GM12878 (cell line): ENCODE measurements around the gene GLT6D1. TPM values are rescaled to one million over a fixed set of nuclear protein-coding genes. Genes with fewer than 3 reads are reported as not detected.

ENCODE experiments used
- ATAC-seq: fragments of 200-7000 bp; cut with Tn5 transposase; 3 replicates; pipeline ENCODE4 v1.9.1; 2020; ENCODE audit warnings: mild to moderate bottlenecking, moderate library complexity
- BruUV-seq: library from RNA; stranded (reverse); fragments of 400-500 nt; replicated peaks from 2 replicates; lab custom pipeline; 2021; lab: Mats Ljungman, UMichigan
- CTCF ChIA-PET: fragments of 300-600 bp; sonication (Branson Sonifier 250); formaldehyde crosslinking; extraction: SDS; loops from one replicate; lab custom pipeline; 2021; ENCODE audit warnings: inconsistent platforms; lab: Yijun Ruan, JAX
- POLR2A ChIA-PET: fragments of 350-600 bp; formaldehyde crosslinking; extraction: SDS; loops from one replicate; lab custom pipeline; 2021; ENCODE audit warnings: inconsistent platforms; lab: Charles Lee
- RAD21 ChIA-PET: fragments of 300-600 bp; sonication (Branson Sonifier 250); formaldehyde crosslinking; loops from one replicate; lab custom pipeline; 2023; ENCODE audit warnings: antibody characterized with exemption; ENCODE audit not compliant: unreplicated experiment; lab: Charles Lee
- SMC1A ChIA-PET: fragments of 300-600 bp; sonication (Branson Sonifier 250); formaldehyde crosslinking; loops from one replicate; lab custom pipeline; 2023; ENCODE audit not compliant: unreplicated experiment, uncharacterized antibody; lab: Charles Lee
- DNase-seq: peaks from one replicate; pipeline ENCODE4 v3.0.0-alpha.2; 2011; ENCODE audit warnings: low read depth, low spot score
- FAIRE-seq: peaks from 3 replicates; lab custom pipeline; 2011; peaks lifted over from hg19 to GRCh38; lab: Jason Lieb, UNC
- H2AFZ ChIP-seq: 2 replicates; pipeline ENCODE4 v1.6.0; 2011; ENCODE audit warnings: low read depth, low read length, control low read depth; ENCODE audit not compliant: control insufficient read depth
- H3K27ac ChIP-seq: 2 replicates; pipeline ENCODE4 v1.5.1; 2011; ENCODE audit warnings: control low read depth; ENCODE audit not compliant: control insufficient read depth, insufficient read depth
- H3K27me3 ChIP-seq, 2 experiments: replicated peaks in 1 of 2; 2 replicates each; pipeline versions ENCODE4 v1.6.0 to v1.6.1; 2011; ENCODE audit warnings: low read length in 1 of 2; ENCODE audit not compliant: control insufficient read depth in 2 of 2, insufficient read depth in 2 of 2
- H3K36me3 ChIP-seq, 2 experiments: 2 replicates each; pipeline ENCODE4 v1.5.1; 2011; ENCODE audit warnings: low read length in 1 of 2; ENCODE audit not compliant: control insufficient read depth in 2 of 2, insufficient read depth in 2 of 2
- H3K4me1 ChIP-seq: 2 replicates; pipeline ENCODE4 v1.6.1; 2011; ENCODE audit warnings: mild to moderate bottlenecking, low read length, moderate library complexity, mixed read lengths; ENCODE audit not compliant: control insufficient read depth, insufficient read depth
- H3K4me2 ChIP-seq: 2 replicates; pipeline ENCODE4 v1.6.0; 2011; ENCODE audit warnings: control low read depth; ENCODE audit not compliant: control insufficient read depth, insufficient read depth
- H3K4me3 ChIP-seq: fragments of 200-600 bp; sonication (generic); 2 replicates; pipeline ENCODE4 v1.5.1; 2016
- H3K79me2 ChIP-seq: 2 replicates; pipeline ENCODE4 v1.6.0; 2011; ENCODE audit warnings: low read length; ENCODE audit not compliant: control insufficient read depth, insufficient read depth
- H3K9ac ChIP-seq: 2 replicates; pipeline ENCODE4 v1.8.0; 2011; ENCODE audit warnings: low read length, control low read depth, mixed read lengths; ENCODE audit not compliant: control insufficient read depth, insufficient read depth
- H3K9me3 ChIP-seq: replicated peaks from 3 replicates; pipeline ENCODE4 v1.5.1; 2011; ENCODE audit warnings: mild to moderate bottlenecking, low read length; ENCODE audit not compliant: control insufficient read depth, insufficient read depth
- H4K20me1 ChIP-seq: 2 replicates; pipeline ENCODE4 v1.6.0; 2011; ENCODE audit not compliant: control insufficient read depth, insufficient read depth
- BHLHE40 ChIP-seq, 2 experiments: fragments of 450-650 bp in 1 of 2; IDR thresholded peaks; 2 replicates each; pipeline ENCODE4 v1.6.1; 2011 to 2017; ENCODE audit warnings: low read depth in 2 of 2, borderline replicate concordance in 1 of 2, improper control_type of control experiment in 1 of 2, low read length in 1 of 2, mild to moderate bottlenecking in 1 of 2
- ESRRA ChIP-seq: IDR thresholded peaks from 2 replicates; pipeline ENCODE4 v1.6.1; 2012; ENCODE audit warnings: mild to moderate bottlenecking, low read length, improper control_type of control experiment
- FOXK2 ChIP-seq: fragments of 450-650 bp; IDR thresholded peaks from 2 replicates; pipeline ENCODE4 v1.6.1; 2017; ENCODE audit warnings: mild to moderate bottlenecking, moderate library complexity
- HDAC6 ChIP-seq: fragments of 200-600 bp; sonication (generic); IDR thresholded peaks from one replicate; pipeline ENCODE4 v1.8.0; 2017; ENCODE audit warnings: antibody characterized with exemption; ENCODE audit not compliant: unreplicated experiment
- JUND ChIP-seq: IDR thresholded peaks from 2 replicates; pipeline ENCODE4 v1.6.1; 2012; ENCODE audit warnings: low read depth, mild to moderate bottlenecking, low read length, improper control_type of control experiment, moderate library complexity
- KDM1A ChIP-seq: fragments of 200-600 bp; sonication (generic); IDR thresholded peaks from 2 replicates; pipeline ENCODE4 v1.6.1; 2016; ENCODE audit warnings: borderline replicate concordance
- NFYB ChIP-seq: IDR thresholded peaks from 2 replicates; pipeline ENCODE4 v1.6.1; 2011; ENCODE audit warnings: low read depth, mild to moderate bottlenecking, low read length, improper control_type of control experiment, moderate library complexity; ENCODE audit not compliant: insufficient read depth
- NR2F1 ChIP-seq: fragments of 450-650 bp; conservative IDR thresholded peaks from 2 replicates; pipeline ENCODE4 v1.6.1; 2017; ENCODE audit warnings: mild to moderate bottlenecking
- NRF1 ChIP-seq: conservative IDR thresholded peaks from 2 replicates; pipeline ENCODE4 v1.6.1; 2011; ENCODE audit warnings: mild to moderate bottlenecking, low read depth, low read length, improper control_type of control experiment
- PAX5 ChIP-seq: IDR thresholded peaks from 2 replicates; pipeline ENCODE4 v1.6.1; 2011; ENCODE audit warnings: low read depth, low read length, borderline replicate concordance
- POLR2AphosphoS2 ChIP-seq: IDR thresholded peaks from 2 replicates; pipeline ENCODE4 v1.6.1; 2011; ENCODE audit warnings: low read depth, mild to moderate bottlenecking, low read length, improper control_type of control experiment, moderate library complexity
- RFX5 ChIP-seq: IDR thresholded peaks from 2 replicates; pipeline ENCODE4 v1.6.1; 2011; ENCODE audit warnings: low read depth, low read length, improper control_type of control experiment
- TCF3 ChIP-seq: IDR thresholded peaks from 2 replicates; pipeline ENCODE4 v1.6.1; 2012; ENCODE audit warnings: low read depth, mild to moderate bottlenecking, low read length, borderline replicate concordance; ENCODE audit not compliant: insufficient read depth
- YBX1 ChIP-seq: fragments of 450-650 bp; IDR thresholded peaks from 2 replicates; pipeline ENCODE4 v1.6.1; 2016; ENCODE audit warnings: antibody characterized with exemption
- ZNF622 ChIP-seq: fragments of 450-650 bp; IDR thresholded peaks from 2 replicates; pipeline ENCODE4 v1.6.1; 2017; ENCODE audit warnings: mild to moderate bottlenecking, inconsistent platforms
- WGBS: methylation state at CpG from one replicate; pipeline ENCODE4 v1.1.6; 2016; ENCODE audit warnings: low lambda C conversion rate; ENCODE audit not compliant: insufficient replicate concordance, insufficient coverage; ENCODE audit errors: missing lambda C conversion rate; 5-methylcytosine and 5-hydroxymethylcytosine counted together
- in situ Hi-C: fragments of 300-500 bp; cut with MboI; formaldehyde crosslinking; loops from 9 replicates; pipeline ENCODE4 v1.14.3; 2018; ENCODE audit warnings: mixed read lengths
- intact Hi-C: fragments of 100-400 bp; cut with micrococcal nuclease; formaldehyde crosslinking; loops from one replicate; pipeline ENCODE4 v1.14.2; 2022; ENCODE audit not compliant: unreplicated experiment
- polyA plus RNA-seq, 11 experiments: library from polyadenylated mRNA; depleted of rRNA in 4 of 11; unstranded in 6 of 11; stranded (reverse) in 5 of 11; fragments of >200 nt; fragmentation: Nextera tagmentation in 4 of 11; fragmentation: Illumina TruSeq in 1 of 11; extraction: Ambion mirVana in 4 of 11; extraction: Trizol in 1 of 11; gene quantifications; 1 replicate in 1 of 11; 2 replicates in 10 of 11; pipeline versions ENCODE4 v1.2.1 to v1.2.3, GENCODE V29; 2011 to 2016; ENCODE audit warnings: inconsistent platforms in 2 of 11, missing spikeins in 2 of 11, low read depth in 1 of 11
- total RNA-seq, 4 experiments: library from RNA; depleted of rRNA in 3 of 4; stranded (reverse); fragments of >200 nt in 3 of 4; fragmentation: Illumina TruSeq in 1 of 4; extraction: Trizol in 1 of 4; gene quantifications; 2 replicates each; pipeline versions ENCODE4 v1.2.1 to v1.2.3, GENCODE V29; 2013 to 2021
- TF ChIP-seq, protein P1 (sequence below): fragments of 450-650 bp; IDR thresholded peaks from 2 replicates; pipeline ENCODE4 v1.6.1; 2018; ENCODE audit warnings: mild to moderate bottlenecking, low read depth, moderate library complexity; ENCODE audit not compliant: partially characterized antibody
- TF ChIP-seq, protein P2 (sequence below): fragments of 450-650 bp; IDR thresholded peaks from 2 replicates; pipeline ENCODE4 v1.6.1; 2017; ENCODE audit warnings: mild to moderate bottlenecking, moderate library complexity
- TF ChIP-seq, protein P3 (sequence below): fragments of 450-650 bp; IDR thresholded peaks from 2 replicates; pipeline ENCODE4 v1.6.1; 2017; ENCODE audit warnings: low read depth, mild to moderate bottlenecking, moderate library complexity

The GLT6D1 gene
- total and polyA plus RNA-seq, 10 of the 15 experiments (the other 5 are each of a cell fraction or from before 2014, with no cell fraction given), result not detected

DNA sequence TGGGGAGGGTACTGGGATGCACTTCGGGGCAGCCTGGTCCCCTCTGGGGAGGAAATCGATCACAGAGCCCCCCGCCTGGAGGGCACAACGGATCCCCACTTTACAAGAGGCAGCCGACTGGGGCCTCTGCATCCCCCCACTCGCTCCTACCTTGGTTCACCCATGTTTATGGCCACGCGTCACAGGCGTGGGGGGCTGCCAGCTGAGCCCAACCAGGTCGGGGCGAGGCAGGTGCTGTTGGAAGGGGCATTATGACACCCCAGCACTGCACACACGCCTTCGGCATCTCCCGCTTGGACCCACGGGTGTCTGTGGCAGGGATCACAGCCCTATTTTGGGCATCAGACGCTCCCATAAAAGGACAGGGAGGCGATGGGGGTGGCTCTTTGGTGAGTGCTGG, 45.4 kb upstream of the GLT6D1 start:
- no peak for DNase-seq
- BruUV-seq, result no TSS peak
- no peak overlapping the region for H3K4me3 ChIP-seq
- no peak for FAIRE-seq
- no peaks in the 10 kb centered on the region for H3K27me3 ChIP-seq
- RAD21 ChIA-PET, result no interaction called here
- in situ Hi-C loops, result no loop called here
- no peak overlapping the region for H3K27ac ChIP-seq
- H3K36me3 ChIP-seq, result no peaks in the 10 kb centered on the region
- POLR2A ChIA-PET, result no interaction called here
- H3K79me2 ChIP-seq, result no peaks in the 10 kb centered on the region
- H3K9ac ChIP-seq, result no peak overlapping the region
- no peak for ATAC-seq
- SMC1A ChIA-PET, result no interaction called here
- 25% methylated on average over 17 of the region's 17 CpGs for WGBS
- no peaks in the 10 kb centered on the region for H3K9me3 ChIP-seq
- CTCF ChIA-PET, result no interaction called here
- H2AFZ ChIP-seq, result no peak overlapping the region
- no peaks in the 10 kb centered on the region for H3K4me1 ChIP-seq
- intact Hi-C loops, result no loop called here
- H4K20me1 ChIP-seq, result no peaks in the 10 kb centered on the region
- H3K4me2 ChIP-seq, result no peak overlapping the region
- TF ChIP-seq KDM1A, result no peak
- TF ChIP-seq RFX5, result no peak
- TF ChIP-seq BHLHE40 (IDR thresholded peaks at IDR 0.05; ENCODE audit: borderline replicate concordance in 1 of 2, low read depth in 2 of 2, low read length in 1 of 2), result no peak
- TF ChIP-seq NRF1, result no peak
- no peak for TF ChIP-seq FOXK2
- no peak for TF ChIP-seq NFYB
- no peak for TF ChIP-seq YBX1
- no peak for TF ChIP-seq HDAC6
- TF ChIP-seq JUND, result no peak
- no peak for TF ChIP-seq POLR2AphosphoS2
- no peak for TF ChIP-seq NR2F1
- TF ChIP-seq PAX5, result no peak
- TF ChIP-seq ESRRA, result no peak
- TF ChIP-seq, protein P1, sequence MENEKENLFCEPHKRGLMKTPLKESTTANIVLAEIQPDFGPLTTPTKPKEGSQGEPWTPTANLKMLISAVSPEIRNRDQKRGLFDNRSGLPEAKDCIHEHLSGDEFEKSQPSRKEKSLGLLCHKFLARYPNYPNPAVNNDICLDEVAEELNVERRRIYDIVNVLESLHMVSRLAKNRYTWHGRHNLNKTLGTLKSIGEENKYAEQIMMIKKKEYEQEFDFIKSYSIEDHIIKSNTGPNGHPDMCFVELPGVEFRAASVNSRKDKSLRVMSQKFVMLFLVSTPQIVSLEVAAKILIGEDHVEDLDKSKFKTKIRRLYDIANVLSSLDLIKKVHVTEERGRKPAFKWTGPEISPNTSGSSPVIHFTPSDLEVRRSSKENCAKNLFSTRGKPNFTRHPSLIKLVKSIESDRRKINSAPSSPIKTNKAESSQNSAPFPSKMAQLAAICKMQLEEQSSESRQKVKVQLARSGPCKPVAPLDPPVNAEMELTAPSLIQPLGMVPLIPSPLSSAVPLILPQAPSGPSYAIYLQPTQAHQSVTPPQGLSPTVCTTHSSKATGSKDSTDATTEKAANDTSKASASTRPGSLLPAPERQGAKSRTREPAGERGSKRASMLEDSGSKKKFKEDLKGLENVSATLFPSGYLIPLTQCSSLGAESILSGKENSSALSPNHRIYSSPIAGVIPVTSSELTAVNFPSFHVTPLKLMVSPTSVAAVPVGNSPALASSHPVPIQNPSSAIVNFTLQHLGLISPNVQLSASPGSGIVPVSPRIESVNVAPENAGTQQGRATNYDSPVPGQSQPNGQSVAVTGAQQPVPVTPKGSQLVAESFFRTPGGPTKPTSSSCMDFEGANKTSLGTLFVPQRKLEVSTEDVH, result no peak
- no peak for TF ChIP-seq TCF3
- no peak for TF ChIP-seq ZNF622
- TF ChIP-seq, protein P2, sequence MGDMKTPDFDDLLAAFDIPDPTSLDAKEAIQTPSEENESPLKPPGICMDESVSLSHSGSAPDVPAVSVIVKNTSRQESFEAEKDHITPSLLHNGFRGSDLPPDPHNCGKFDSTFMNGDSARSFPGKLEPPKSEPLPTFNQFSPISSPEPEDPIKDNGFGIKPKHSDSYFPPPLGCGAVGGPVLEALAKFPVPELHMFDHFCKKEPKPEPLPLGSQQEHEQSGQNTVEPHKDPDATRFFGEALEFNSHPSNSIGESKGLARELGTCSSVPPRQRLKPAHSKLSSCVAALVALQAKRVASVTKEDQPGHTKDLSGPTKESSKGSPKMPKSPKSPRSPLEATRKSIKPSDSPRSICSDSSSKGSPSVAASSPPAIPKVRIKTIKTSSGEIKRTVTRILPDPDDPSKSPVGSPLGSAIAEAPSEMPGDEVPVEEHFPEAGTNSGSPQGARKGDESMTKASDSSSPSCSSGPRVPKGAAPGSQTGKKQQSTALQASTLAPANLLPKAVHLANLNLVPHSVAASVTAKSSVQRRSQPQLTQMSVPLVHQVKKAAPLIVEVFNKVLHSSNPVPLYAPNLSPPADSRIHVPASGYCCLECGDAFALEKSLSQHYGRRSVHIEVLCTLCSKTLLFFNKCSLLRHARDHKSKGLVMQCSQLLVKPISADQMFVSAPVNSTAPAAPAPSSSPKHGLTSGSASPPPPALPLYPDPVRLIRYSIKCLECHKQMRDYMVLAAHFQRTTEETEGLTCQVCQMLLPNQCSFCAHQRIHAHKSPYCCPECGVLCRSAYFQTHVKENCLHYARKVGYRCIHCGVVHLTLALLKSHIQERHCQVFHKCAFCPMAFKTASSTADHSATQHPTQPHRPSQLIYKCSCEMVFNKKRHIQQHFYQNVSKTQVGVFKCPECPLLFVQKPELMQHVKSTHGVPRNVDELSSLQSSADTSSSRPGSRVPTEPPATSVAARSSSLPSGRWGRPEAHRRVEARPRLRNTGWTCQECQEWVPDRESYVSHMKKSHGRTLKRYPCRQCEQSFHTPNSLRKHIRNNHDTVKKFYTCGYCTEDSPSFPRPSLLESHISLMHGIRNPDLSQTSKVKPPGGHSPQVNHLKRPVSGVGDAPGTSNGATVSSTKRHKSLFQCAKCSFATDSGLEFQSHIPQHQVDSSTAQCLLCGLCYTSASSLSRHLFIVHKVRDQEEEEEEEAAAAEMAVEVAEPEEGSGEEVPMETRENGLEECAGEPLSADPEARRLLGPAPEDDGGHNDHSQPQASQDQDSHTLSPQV, result no peak
- TF ChIP-seq, protein P3, sequence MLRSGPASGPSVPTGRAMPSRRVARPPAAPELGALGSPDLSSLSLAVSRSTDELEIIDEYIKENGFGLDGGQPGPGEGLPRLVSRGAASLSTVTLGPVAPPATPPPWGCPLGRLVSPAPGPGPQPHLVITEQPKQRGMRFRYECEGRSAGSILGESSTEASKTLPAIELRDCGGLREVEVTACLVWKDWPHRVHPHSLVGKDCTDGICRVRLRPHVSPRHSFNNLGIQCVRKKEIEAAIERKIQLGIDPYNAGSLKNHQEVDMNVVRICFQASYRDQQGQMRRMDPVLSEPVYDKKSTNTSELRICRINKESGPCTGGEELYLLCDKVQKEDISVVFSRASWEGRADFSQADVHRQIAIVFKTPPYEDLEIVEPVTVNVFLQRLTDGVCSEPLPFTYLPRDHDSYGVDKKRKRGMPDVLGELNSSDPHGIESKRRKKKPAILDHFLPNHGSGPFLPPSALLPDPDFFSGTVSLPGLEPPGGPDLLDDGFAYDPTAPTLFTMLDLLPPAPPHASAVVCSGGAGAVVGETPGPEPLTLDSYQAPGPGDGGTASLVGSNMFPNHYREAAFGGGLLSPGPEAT, result no peak
